Measurements from ENCODE around the gene ZNF581. TPM values are rescaled to one million over a fixed set of nuclear protein-coding genes. Genes with fewer than 3 reads are reported as not detected.
A peak's percentile ranks its signal among the peaks of the same experiment; 100 is the strongest.

ZNF581 gene
- total RNA-seq, 3 donors from 2014 or later = 10.7 to 16.8 (median 16.7) TPM

- intact Hi-C loops (cut with DNase I; ENCODE audit: low total_unique reads) = no loop called here
- H3K27me3 ChIP-seq = no peaks in the 10 kb centered on the region
- no peak for DNase-seq (ENCODE audit: low spot score in 2 of 2)
- H3K4me3 ChIP-seq = peak overlapping the region in 1 of 3 donors; percentile 2
- H3K36me3 ChIP-seq = peaks cover 11% of the 10 kb centered on the region
- TF ChIP-seq CTCF (IDR thresholded peaks at IDR 0.05) (no peak), POLR2AphosphoS5 (IDR thresholded peaks at IDR 0.05) (no peak), POLR2A (IDR thresholded peaks at IDR 0.05) (no peak)
- no peak overlapping the region for H3K27ac ChIP-seq
- H3K4me1 ChIP-seq = peaks cover 0 to 26% of the 10 kb centered on the region in 2 donors
- H3K9me3 ChIP-seq = no peaks in the 10 kb centered on the region
Observed at GRCh38 chr19:55676889-55677505, 33.5 kb downstream of the ZNF581 start.

- Histone ChIP-seq H3K27me3 (no peaks in the 10 kb centered on the region), H3K4me3 (no peak overlapping the region), H3K27ac (no peak overlapping the region), H3K4me1 (peaks cover 0 to 26% of the 10 kb centered on the region in 2 donors), H3K36me3 (peaks cover 11% of the 10 kb centered on the region), H3K9me3 (no peaks in the 10 kb centered on the region)
- TF ChIP-seq POLR2AphosphoS5 (IDR thresholded peaks at IDR 0.05) (no peak), POLR2A (IDR thresholded peaks at IDR 0.05) (no peak), CTCF (IDR thresholded peaks at IDR 0.05) (no peak)
- intact Hi-C loops (cut with DNase I; ENCODE audit: low total_unique reads) = no loop called here
- DNase-seq (ENCODE audit: low spot score in 2 of 2) = no peak
Observed at GRCh38 chr19:55677572-55678028, 34.2 kb downstream of the ZNF581 start.

- intact Hi-C loops (cut with DNase I; ENCODE audit: low total_unique reads) = no loop called here
- peaks cover 0 to 26% of the 10 kb centered on the region in 2 donors for H3K4me1 ChIP-seq
- no peak overlapping the region for H3K27ac ChIP-seq
- no peaks in the 10 kb centered on the region for H3K27me3 ChIP-seq
- DNase-seq (ENCODE audit: low spot score in 2 of 2) = peak in 1 of 2 donors; percentile 22
- no peak overlapping the region for H3K4me3 ChIP-seq
- H3K36me3 ChIP-seq = peaks cover 11% of the 10 kb centered on the region
- no peaks in the 10 kb centered on the region for H3K9me3 ChIP-seq
- TF ChIP-seq CTCF (IDR thresholded peaks at IDR 0.05) (no peak), POLR2AphosphoS5 (IDR thresholded peaks at IDR 0.05) (no peak), POLR2A (IDR thresholded peaks at IDR 0.05) (no peak)
Observed at GRCh38 chr19:55678121-55678671, 34.7 kb downstream of the ZNF581 start.

- Histone ChIP-seq H3K9me3 (no peaks in the 10 kb centered on the region), H3K4me1 (peaks cover 0 to 21% of the 10 kb centered on the region in 2 donors), H3K27ac (no peak overlapping the region), H3K36me3 (peaks cover 11% of the 10 kb centered on the region), H3K27me3 (no peaks in the 10 kb centered on the region), H3K4me3 (no peak overlapping the region)
- DNase-seq (ENCODE audit: low spot score in 2 of 2) = no peak
- TF ChIP-seq CTCF (IDR thresholded peaks at IDR 0.05) = no peak
- no peak for TF ChIP-seq POLR2AphosphoS5 (IDR thresholded peaks at IDR 0.05)
- no peak for TF ChIP-seq POLR2A (IDR thresholded peaks at IDR 0.05)
- intact Hi-C loops (cut with DNase I; ENCODE audit: low total_unique reads) = no loop called here
Observed at GRCh38 chr19:55679343-55680257, 36.2 kb downstream of the ZNF581 start.
